GM11168 (cell line): Measurements from ENCODE around the gene WFDC13.
"Not testable (repeated sequence)": the region's sequence is repeated elsewhere in the genome, so short reads cannot be mapped to it uniquely, and the experiment has no call there.

Experiments
- in situ Hi-C: fragments of 300-500 bp; cut with MboI; formaldehyde crosslinking; loops from one replicate; pipeline ENCODE4 v1.12.0; 2022; ENCODE audit warnings: low sequenced_read_pairs; ENCODE audit not compliant: unreplicated experiment

WFDC13 gene, protein sequence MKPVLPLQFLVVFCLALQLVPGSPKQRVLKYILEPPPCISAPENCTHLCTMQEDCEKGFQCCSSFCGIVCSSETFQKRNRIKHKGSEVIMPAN

DNA sequence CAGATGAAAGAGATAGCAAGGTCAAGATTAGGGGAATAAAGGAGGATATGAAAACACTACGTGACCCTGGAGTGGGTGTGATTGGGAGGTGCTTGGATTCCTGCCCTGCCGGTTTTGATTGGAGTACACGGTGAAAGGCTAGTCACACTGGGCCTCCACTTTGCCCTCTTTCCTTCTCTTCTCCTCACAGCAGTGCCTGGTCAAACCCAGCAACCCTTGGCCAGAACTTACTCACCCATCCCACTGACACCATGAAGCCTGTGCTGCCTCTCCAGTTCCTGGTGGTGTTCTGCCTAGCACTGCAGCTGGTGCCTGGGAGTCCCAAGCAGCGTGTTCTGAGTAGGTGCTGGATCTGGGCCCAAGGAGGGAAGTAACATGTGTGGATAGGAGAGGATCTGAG lies at the start of gene WFDC13:
Gene WFDC13, plus strand, starts transcription at position 166 of the 400 bp plus-strand sequence. Its CDS starts 86 bp downstream, at position 252.
- in situ Hi-C loops = no loop called here

DNA sequence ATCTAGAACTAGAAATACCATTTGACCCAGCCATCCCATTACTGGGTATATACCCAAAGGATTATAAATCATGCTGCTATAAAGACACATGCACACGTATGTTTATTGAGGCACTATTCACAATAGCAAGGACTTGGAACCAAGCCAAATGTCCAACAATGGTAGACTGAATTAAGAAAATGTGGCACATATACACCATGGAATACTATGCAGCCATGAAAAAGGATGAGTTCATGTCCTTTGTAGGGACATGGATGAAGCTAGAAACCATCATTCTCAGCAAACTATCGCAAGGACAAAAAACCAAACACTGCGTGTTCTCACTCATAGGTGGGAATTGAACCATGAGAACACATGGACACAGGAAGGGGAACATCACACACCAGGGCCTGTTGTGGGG lies 44.8 kb upstream of the WFDC13 start:
- in situ Hi-C loops = not testable (repeated sequence)

DNA sequence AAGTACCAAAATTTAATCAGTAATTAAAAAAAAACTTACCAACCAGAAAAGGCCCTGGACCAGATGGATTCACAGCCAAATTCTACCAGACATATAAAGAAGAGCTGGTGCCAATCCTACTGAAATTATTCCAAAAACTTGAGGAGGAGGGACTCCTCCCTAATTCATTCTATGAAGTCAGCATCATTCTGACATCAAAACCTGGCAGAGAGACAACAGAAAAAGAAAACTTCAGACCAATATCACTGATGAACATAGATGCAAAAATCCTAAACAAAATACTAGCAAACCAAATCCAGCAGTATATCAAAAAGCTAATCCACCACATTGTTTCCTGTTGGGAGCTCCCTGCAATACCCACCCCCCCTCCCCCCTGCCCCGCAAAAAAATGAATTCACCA lies 31.7 kb upstream of the WFDC13 start, which contains the start of gene WFDC11:
Gene WFDC11, minus strand, starts transcription at position 101 of the 400 bp plus-strand sequence. CDS start 19,639 bp downstream, outside the sequence.
- in situ Hi-C loops = no loop called here

DNA sequence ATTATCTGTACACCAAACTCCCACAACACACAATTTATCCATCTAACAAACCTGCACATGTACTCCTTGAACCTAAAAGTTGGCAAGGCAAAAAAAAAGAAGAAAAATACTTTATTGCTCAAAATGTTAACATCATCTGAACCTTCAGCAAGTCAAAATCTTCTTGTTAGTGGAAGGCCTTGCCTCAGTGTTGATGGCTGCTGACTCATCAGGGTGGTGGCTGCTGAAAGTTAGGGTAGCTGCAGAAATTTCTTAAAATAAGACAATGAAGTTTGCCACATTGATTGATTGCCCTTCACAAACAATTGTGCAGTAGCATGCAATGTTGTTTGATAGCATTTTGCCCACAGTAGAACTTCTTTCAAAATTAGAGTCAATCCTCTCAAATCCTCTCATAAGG lies 29.1 kb upstream of the WFDC13 start:
- in situ Hi-C loops = no loop called here

DNA sequence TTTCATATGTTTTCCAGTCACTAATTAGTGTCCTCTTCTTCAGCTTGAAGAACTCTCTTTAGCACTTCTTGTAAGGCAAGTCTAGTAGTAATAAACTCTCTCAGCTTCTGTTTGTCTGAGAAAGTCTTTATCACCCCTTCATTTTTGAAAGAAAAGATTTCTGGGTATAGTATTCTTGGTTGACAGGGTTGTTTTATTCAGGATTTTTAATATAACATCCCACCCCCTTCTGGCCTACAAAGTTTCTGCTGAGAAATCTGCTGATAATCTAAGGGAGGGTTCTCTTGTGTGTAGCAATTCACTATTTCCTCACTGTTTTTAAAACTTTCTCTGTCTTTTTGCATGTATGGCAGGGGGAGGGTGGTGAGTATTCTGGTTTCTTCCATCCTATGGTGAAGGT lies 22.2 kb upstream of the WFDC13 start:
- in situ Hi-C loops = no loop called here

DNA sequence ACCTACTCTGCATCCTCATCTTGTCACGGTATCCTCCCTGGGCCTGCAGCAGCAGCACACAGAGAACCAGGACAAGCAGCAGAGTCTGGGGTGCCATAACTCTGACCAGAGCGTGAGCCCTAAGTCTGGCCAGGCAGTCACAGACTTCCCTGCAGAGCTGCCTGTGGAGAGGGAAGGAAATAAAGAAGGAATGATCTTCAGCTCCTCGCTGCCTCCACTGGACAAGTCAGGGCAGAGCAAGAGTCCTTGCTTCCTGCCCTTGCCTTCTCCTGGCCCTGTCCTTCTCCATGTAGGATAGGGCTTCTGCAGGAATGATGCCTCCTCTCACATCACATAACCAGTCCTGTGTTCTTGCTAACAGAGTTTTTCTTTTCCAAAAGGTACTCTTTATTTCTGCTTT lies 15.9 kb upstream of the WFDC13 start:
- in situ Hi-C loops = no loop called here

DNA sequence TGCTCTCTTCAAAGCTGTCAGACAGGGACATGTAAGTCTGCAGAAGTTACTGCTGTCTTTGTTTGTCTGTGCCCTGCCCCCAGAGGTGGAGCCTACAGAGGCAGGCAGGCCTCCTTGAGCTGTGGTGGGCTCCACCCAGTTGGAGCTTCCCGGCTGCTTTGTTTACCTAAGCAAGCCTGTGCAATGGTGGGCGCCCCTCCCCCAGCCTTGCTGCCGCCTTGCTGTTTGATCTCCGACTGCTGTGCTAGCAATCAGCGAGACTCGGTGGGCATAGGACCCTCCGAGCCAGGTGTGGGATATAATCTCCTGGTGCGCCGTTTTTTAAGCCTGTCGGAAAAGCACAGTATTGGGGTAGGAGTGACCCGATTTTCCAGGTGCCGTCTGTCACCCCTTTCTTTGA lies 8.5 kb upstream of the WFDC13 start:
- in situ Hi-C loops = not testable (repeated sequence)

DNA sequence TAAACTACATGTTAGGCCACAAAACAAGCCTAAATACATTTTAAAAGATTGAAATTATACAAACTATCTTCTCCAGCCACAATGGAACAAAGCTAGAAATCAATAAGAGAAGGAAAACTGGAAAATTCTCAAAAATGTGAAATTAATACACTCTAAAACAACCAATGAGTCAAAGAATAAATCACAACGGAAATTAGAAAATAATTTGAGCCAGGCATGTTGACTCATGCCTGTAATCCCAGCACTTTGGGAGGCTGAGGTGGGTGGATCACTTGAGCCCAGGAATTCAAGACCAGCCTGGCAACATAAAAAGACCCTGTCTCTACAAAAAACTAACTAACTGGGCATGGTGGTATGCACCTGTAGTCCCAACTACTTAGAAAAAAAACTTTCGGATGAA lies 6.3 kb upstream of the WFDC13 start:
- in situ Hi-C loops = no loop called here

DNA sequence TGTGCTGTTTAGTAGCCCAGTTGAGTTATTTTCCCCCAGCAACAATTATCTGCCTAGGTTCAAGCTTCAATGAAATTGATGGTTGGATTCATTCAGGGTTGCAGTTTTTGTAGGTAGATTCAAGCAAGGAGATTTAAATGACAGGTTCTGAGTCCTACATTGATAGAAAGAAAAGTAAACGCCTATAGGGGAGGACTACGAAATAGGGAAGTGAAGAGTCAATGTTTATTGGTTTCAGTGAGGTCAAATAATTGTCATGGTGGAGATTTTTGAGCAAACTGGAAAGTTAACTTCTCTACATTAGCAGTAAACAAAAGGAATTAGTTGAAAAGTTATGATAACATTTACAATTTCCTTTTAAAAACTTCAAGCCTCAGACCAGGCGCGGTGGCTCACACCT lies 734 bp upstream of the WFDC13 start:
- in situ Hi-C loops = no loop called here

DNA sequence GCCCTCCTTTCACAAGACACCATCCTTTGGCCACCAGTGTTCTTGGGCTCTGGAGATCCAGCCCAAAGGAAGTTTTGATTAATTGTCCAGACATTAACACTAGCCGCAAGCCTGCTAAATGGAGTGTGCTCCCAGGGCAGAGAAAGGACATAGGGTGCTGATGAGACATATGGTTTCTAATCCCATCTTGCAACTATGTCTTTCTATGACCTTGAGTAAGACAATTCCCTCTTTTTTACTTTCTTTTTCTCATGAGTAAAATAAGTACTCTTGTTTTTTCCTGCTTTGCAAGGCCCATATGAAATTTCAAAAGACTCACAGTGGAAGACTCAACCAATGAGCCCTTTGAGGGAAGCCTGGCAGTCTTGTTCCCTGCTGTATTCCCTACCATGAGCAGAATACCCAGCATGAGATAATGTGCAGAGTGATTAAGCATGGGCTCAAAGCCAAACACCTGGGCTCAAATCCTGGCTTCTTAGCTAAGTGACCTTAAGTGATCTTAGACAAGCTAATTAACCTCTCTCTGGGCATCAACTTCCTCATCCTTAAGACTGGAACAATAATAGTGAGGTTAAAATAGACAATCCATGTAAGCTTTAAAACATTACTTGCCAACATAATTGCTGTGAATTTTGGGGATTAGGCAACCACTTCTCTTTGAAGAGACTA lies 3.3 kb downstream of the WFDC13 start, which contains the start of gene WFDC10B:
Gene WFDC10B, minus strand, starts transcription at position 51 of the 669 bp plus-strand sequence. CDS start 19,027 bp downstream, outside the sequence.
- in situ Hi-C loops = no loop called here

DNA sequence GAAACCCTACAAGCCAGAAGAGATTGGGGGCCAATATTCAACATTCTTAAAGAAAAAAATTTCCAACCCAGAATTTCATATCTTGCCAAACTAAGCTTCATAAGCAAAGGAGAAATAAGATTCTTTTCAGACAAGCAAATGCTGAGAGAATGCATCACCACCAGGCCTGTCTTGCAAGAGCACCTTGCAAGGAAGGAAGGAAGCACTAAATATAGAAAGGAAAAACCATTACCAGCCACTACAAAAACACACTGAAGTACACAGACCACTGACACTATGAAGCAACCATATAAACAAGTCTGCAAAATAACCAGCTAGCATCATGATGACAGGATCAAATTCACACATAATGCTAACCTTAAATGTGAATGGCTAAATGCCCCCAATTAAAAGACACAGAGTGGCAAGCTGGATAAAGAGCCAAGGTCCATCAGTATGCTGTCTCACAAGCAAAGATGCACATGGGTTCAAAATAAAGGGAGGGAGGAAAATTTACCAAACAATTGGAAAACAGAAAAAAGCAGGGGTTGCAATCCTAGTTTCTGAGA lies 14.4 kb downstream of the WFDC13 start:
- in situ Hi-C loops = not testable (repeated sequence)

DNA sequence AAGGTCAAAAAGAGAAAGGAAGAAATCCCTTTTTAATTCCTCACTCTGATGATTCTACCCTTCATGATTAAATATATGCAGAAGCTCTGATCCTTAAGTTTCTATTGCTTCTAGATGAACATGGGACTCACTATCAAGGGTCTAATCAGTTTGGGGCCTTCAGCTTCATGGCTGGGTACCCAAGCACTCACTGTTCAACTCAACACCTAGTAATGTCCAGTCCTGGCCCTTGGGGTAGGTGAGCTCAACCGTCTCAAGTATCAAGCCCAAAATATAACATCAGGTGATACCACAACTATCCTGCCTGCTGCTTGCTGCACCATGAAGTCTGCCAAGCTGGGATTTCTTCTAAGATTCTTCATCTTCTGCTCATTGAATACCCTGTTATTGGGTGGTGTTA lies 20.2 kb downstream of the WFDC13 start, which contains the start of gene SPINT4:
Gene SPINT4, plus strand, starts transcription at position 301 of the 400 bp plus-strand sequence. Its CDS starts 21 bp downstream, at position 322.
- in situ Hi-C loops = no loop called here

DNA sequence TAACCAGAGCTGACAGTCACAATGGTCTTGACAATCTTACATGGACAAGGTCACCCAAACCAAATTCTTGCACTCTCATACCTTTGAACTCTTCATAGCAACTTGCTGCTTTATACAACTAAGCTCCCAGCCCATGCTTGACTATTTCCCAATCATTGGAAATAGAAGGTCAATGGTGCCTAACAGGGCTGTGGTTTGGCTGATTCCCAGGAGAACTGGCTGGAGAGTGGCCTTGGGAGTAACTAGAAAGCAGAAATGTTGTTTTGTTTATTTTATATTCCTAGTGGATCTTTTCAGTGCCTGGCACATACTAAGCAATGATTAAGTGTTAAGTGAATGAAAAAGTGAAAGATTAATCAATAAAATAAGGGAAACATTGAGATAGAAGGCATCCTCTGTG lies 23.3 kb downstream of the WFDC13 start:
- in situ Hi-C loops = no loop called here

DNA sequence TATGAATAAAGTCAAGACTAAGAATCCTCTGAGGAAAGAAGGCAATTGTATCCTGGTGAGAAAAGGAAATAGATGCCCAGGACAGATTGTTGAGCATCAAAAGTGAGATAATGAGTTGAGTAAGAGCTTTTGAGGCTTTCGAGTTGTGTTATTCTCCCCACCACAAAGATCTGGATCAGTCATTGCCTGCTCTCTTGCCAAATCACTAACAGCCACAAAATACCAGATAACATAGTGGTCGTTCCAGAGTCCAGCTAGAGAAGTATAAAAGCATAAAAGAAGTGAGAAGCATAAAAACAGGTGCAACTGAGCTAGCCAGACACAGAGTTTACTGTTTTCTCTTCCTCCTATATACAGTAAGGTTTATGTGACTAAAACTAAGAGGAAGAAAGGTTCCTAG lies 25.2 kb downstream of the WFDC13 start:
- in situ Hi-C loops = no loop called here

DNA sequence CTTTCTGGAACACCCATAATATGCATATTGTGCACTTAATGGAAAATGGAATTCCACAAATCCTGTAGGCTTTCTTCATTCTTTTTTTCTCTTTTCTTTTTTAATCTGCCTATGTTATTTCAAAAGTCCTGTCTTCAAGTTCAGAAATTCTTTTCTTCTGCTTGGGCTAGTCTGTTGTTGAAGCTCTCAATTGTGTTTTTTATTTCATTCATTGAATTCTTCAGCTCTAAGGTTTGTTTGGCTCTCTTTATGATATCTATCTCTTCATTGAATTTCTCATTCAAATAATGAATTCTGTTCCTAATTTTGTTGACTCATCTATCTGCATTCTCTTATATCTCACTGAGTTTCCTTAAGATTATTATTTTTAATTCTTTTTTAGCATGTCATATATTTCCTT lies 30.4 kb downstream of the WFDC13 start:
- in situ Hi-C loops = no loop called here

DNA sequence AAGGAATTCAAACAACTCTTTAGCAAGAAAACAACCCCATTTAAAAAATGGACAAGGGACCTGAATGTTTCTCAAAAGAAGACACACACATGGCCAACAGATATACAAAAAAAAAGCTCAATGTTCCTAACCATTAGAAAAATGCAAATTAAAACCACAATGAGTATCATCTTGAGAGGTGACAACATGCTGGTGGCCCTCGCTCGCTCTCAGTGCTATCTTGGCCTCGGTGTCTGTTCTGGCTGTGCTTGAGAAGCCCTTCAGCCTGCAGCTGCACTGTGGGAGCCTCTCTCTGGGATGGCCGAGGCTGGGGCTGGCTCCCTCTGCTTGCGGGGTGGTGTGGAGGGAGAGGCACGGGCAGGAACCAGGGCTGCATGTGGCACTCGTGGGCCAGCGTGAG lies 33.7 kb downstream of the WFDC13 start:
- in situ Hi-C loops = no loop called here

DNA sequence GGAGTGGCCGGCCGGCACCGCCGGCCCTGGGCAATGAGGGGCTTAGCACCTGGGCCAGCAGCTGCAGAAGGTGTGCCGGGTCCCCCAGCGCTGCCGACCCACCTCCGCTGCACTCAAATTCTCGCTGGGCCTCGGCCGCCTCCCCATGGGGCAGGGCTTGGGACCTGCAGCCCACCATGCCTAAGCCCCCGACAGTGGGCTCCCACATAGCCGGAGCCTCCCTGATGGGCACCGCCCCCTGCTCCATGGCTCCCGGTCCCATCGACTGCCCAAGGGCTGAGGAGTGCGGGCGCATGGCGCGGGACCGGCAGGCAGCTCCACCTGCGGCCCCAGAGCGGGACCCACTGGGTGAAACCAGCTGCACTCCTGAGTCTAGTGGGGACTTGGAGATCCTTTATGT lies 34.1 kb downstream of the WFDC13 start:
- in situ Hi-C loops = no loop called here

DNA sequence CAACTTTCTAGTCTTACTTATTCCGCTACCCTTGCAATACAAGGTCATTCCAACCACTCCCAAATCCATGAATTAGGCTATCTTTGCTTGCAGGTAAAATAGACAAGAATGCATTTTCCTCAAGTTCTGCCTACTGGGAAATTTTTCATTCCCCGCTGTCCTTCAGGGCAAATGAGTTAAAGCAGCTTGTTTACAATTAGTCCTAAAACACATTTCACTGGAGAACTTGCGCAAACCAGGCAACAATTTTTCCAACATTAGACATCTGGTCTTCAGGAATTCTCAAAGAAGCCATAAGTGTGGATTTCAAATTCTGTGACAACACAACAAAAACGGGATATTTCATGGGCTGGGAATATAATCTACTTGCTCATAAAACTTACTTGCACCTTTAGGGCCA lies 40.8 kb downstream of the WFDC13 start:
- in situ Hi-C loops = no loop called here

DNA sequence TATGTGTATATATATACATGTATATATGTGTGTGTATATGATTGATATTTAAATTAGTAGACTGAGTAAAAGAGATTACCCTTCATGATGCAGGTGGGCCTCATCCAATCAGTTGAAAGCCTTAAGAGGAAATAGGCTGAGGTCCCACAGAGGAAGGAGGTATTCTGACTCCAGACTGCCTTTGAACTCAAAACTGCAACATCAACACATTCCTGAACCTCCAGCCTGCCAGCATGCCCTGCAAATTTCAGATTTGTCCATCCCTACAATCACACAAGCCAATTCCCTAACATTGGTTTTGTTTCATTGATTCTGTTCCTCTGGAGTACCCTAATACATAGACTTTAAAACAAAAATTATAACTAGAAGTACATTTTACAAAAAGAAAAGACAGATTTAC lies 43.2 kb downstream of the WFDC13 start:
- in situ Hi-C loops = no loop called here

DNA sequence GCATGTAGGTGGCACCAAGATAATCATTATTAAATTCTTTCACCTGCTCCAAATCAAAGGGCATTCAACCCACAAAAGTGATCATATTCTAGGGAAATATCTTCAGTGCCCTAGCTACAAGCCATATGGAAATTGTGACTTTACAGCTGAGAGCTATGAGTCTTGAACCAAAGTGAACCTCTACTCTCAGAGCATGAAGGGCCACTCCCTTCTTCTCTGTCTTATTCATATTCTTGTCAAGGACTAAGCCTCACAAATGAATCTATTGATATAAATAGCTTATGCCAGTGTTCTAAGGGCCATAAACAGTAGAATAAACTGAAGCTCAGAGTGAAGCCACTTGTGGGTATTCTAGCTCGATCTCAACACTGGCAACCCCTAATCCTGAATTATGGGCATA lies 49.9 kb downstream of the WFDC13 start:
- in situ Hi-C loops = loop anchor here (25.0 kb wide), 1 partner anchor 389 kb away; the partner anchor contains the start of gene SYS1

DNA sequence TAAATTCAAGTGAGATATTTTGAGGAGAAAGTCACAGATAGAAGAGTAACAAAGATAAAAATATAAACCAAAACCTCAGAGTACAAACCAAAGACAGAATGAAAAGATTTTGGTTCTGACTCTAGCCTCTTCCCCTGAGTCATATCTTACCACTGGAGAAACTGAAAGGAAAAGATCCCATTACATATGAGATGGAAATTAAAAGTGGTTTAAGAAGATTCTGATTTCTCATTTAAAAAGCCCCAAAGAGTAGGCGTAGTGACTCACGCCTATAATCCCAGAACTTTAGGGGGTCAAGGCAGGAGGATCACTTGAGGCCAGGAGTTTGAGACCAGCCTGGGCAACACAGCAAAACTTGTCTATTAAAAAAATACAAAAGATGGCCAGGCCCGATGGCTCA lies 50.9 kb downstream of the WFDC13 start:
- in situ Hi-C loops = loop anchor here (25.0 kb wide), 1 partner anchor 390 kb away; the partner anchor contains the start of gene SYS1
